Upper lobe of right lung (tissue), 1 donor: ENCODE data around the gene PGC. TPM values are rescaled to one million over a fixed set of nuclear protein-coding genes. Genes with fewer than 3 reads are reported as not detected.

Experiments used
- ATAC-seq: fragments of 200-7000 bp; cut with Tn5 transposase; one replicate; pipeline ENCODE4 v1.9.1; 2020; ENCODE audit warnings: mild to moderate bottlenecking, moderate library complexity
- DNase-seq: peaks from one replicate; pipeline ENCODE4 v3.0.0-alpha.2; 2020
- H3K27ac ChIP-seq: fragments of 200-600 bp; one replicate; pipeline ENCODE4 v1.8.0; 2022
- H3K27me3 ChIP-seq: fragments of 200-600 bp; one replicate; pipeline ENCODE4 v1.8.0; 2022; ENCODE audit warnings: mild to moderate bottlenecking
- H3K36me3 ChIP-seq: fragments of 200-600 bp; one replicate; pipeline ENCODE4 v1.8.0; 2022
- H3K4me1 ChIP-seq: fragments of 200-600 bp; one replicate; pipeline ENCODE4 v1.8.0; 2022
- H3K4me3 ChIP-seq: fragments of 200-600 bp; one replicate; pipeline ENCODE4 v1.8.0; 2022; ENCODE audit warnings: mild to moderate bottlenecking
- H3K9me3 ChIP-seq: fragments of 200-600 bp; one replicate; pipeline ENCODE4 v1.8.0; 2022
- intact Hi-C: fragments of 100-400 bp; cut with DNase I; formaldehyde crosslinking; loops from one replicate; pipeline ENCODE4 v1.11.0; 2022
- total RNA-seq: library from RNA; stranded (reverse); fragmentation: NEBNext Ultra II Directional; extraction: Animal tissue kit (Norgen Biotek cat#: 25700); gene quantifications from one replicate; pipeline ENCODE4 v1.2.1, GENCODE V29; 2021
- TF ChIP-seq, protein P1 (sequence below): fragments of 200-600 bp; IDR thresholded peaks from one replicate; pipeline ENCODE4 v1.8.0; 2022; ENCODE audit warnings: antibody characterized with exemption
- donor health status: DM: no; HTN: yes; CAD: no; lungs with severe emphysema.

Gene PGC
- total RNA-seq, 1 donor from 2014 or later = 1,050 TPM

DNA sequence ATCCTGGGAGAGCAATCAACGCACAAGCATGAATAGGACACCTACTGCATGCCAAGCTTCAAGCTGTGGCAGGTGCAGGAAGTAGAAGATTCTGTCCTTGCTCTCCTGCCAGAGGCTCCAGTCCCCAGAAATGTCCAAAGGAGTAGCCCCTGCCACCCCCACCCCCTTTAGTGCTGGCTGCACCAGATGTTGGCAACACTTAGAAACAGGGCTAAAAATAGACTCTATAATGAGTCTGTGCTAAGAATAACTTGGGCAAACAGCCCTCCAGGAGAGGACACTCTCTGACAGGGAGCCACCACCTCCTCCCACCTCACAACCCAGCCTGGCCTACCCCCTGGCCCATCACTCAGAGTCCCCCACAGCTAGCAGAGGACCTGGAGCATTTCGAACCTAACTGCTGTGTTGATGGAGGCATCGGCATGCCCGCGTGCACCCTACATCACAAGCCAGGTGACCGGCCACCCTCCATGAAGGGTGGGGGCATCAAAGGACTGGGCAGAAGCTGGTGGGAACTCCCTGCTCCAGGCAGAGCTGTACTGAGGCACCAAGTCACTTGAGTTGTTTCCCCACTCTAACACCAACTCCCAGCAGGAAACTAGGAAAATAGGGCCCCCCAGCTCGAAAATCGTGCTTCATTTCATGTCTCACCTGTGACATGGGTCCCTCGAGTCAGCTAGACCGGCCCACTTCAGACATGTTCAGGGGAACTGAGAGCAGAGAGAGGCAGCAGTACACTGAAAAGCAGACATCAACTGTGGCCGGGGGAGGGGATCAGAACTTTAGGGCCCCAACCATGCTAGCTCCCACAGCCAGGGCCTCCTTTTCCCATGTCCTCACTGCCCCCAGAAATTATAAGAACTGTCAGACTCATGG is 30.4 kb downstream of the PGC start:
- Histone ChIP-seq H3K27me3 (no peaks in the 10 kb centered on the region), H3K36me3 (no peaks in the 10 kb centered on the region), H3K27ac (peak overlapping the region; percentile 1), H3K4me3 (no peak overlapping the region), H3K9me3 (no peaks in the 10 kb centered on the region), H3K4me1 (peaks cover 43% of the 10 kb centered on the region)
- ATAC-seq (no peak), DNase-seq (no peak)
- intact Hi-C loops = no loop called here
- TF ChIP-seq, protein P1, sequence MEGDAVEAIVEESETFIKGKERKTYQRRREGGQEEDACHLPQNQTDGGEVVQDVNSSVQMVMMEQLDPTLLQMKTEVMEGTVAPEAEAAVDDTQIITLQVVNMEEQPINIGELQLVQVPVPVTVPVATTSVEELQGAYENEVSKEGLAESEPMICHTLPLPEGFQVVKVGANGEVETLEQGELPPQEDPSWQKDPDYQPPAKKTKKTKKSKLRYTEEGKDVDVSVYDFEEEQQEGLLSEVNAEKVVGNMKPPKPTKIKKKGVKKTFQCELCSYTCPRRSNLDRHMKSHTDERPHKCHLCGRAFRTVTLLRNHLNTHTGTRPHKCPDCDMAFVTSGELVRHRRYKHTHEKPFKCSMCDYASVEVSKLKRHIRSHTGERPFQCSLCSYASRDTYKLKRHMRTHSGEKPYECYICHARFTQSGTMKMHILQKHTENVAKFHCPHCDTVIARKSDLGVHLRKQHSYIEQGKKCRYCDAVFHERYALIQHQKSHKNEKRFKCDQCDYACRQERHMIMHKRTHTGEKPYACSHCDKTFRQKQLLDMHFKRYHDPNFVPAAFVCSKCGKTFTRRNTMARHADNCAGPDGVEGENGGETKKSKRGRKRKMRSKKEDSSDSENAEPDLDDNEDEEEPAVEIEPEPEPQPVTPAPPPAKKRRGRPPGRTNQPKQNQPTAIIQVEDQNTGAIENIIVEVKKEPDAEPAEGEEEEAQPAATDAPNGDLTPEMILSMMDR = no peak

DNA sequence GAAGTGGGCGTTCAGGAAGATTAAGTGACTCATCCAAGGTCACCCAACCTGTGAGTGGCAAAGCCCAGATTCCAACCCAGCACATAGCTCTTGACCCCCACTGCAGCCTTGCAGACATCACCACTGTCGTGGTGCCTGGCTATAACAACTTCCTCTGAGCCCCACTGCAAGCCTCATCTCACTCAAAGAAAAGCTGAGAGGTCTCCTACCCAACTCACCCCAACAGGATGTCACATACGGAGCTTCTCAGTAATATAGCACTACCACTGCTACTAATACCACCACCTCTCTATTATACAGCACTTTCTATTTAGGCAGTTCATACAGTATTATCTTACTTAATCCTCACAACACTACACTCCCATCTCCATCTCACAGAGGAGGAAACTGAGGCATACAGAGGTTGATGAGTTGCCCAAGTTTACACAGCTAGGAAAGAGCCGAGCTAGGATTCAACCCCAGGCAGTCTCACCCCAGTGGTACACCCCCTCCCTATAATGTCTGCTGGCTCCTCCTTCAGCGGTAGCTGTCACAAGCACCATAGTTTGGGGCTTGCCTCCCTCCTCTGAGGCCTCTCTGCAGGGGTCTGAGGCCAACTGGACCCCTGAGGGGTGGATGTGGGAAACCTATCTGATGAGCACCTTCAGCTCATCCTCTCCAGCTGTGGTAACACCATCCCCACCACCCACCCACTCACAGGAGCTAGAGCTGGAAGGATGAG is 31.2 kb downstream of the PGC start:
- ATAC-seq = no peak
- H3K27me3 ChIP-seq = no peaks in the 10 kb centered on the region
- intact Hi-C loops = no loop called here
- H3K9me3 ChIP-seq = no peaks in the 10 kb centered on the region
- no peak overlapping the region for H3K4me3 ChIP-seq
- no peaks in the 10 kb centered on the region for H3K36me3 ChIP-seq
- no peak for DNase-seq
- H3K4me1 ChIP-seq = peaks cover 46% of the 10 kb centered on the region
- H3K27ac ChIP-seq = peak overlapping the region; percentile 1
- TF ChIP-seq, protein P1 = no peak

DNA sequence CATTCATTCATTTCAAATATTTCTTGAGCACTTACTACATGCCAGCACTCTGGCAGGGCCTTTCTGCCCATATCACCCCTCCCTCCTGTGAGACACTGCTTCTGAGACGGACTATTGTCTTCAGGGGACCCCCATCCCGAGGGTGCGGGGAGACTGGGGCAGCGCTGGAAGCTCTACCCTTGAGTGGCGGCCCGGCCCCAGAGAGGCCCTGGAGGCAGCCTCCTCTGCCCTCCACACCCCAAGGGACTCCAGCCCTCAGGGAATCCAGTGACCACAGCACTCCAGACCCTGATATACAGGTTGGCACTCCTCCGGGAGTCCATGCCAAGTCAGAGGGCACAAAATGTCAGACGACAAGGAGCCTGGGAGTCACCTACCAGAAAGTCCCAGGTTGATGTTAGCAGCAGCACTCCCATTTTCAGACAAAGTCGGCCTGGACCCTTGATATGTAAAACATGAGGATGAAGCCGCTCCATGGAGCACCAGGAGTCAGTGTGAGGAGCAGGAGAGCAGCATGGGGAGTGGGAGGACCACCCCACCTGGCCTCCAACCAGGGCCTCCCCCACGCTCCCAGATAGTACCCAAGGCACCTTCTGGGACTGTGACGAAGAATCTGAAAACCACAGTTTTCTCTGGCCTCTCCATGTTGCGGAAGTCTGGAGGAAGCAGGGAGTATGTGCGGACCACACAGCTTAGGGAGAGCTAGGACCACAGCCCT is 32.5 kb downstream of the PGC start:
- H3K4me3 ChIP-seq = no peak overlapping the region
- TF ChIP-seq, protein P1 = no peak
- intact Hi-C loops = no loop called here
- ATAC-seq (no peak), DNase-seq (no peak)
- no peaks in the 10 kb centered on the region for H3K27me3 ChIP-seq
- H3K27ac ChIP-seq = no peak overlapping the region
- H3K4me1 ChIP-seq = peaks cover 42% of the 10 kb centered on the region
- H3K9me3 ChIP-seq = no peaks in the 10 kb centered on the region
- no peaks in the 10 kb centered on the region for H3K36me3 ChIP-seq

DNA sequence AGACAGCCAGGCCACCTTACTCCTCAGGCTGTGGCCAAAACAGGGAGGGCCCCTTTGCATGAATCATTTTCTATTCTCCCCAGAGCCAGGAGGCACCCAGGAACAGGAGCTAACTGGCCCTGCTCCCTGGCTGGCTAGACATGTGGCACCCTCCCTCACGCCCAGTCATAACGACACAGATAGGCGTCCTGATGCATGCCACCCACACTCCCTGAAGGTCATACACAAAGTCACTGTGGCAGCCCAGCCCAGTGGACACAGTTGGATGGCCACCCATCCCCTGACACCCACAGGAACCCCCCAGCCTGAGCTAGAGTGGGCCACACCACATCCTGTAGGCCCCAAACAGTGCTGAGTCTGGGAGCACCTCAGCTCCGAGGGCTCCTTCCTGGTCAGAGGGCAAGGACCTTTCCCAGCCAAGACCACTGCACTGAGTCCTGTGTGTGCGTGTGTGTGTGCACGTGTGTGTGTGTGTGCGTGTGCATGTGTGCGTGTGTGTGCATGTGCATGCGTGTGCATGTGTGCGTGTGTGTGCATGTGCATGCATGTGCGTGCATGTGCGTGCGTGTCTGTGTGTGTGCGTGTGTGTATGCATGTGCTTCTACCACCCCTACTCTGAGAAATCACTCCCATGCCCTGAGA is 33.4 kb downstream of the PGC start:
- DNase-seq = no peak
- peak overlapping the region; percentile 70 for H3K27ac ChIP-seq
- H3K4me3 ChIP-seq = no peak overlapping the region
- no peaks in the 10 kb centered on the region for H3K27me3 ChIP-seq
- no peaks in the 10 kb centered on the region for H3K9me3 ChIP-seq
- H3K4me1 ChIP-seq = peaks cover 42% of the 10 kb centered on the region
- TF ChIP-seq, protein P1 = no peak
- ATAC-seq = no peak
- H3K36me3 ChIP-seq = no peaks in the 10 kb centered on the region
- intact Hi-C loops = no loop called here

DNA sequence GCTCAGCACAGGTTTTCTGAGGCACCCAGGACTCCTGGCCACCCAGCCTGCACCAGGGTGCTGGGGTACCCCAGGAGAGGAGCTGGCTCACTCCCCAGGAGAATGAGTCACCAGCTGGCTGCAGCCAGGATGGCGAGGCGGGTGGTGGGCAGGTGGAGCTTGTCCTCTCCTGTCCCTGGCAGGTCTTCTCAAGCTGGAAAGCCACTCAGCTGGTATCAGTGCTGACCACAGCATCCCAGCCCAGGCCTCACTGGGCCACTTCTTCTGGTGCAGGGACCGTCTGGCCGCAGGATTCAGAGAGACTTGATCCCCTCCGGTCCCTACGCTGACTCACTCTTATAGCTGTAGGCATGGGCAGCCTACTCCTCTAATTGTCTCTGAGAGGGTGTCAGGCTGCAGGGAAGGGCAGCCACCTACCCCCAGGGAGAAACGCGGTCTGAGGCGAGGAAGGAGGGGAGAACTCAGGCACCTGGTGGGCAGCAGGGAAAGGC is 34.0 kb downstream of the PGC start:
- Histone ChIP-seq H3K9me3 (no peaks in the 10 kb centered on the region), H3K4me3 (no peak overlapping the region), H3K36me3 (no peaks in the 10 kb centered on the region), H3K4me1 (peaks cover 46% of the 10 kb centered on the region), H3K27ac (peak overlapping the region; percentile 70), H3K27me3 (no peaks in the 10 kb centered on the region)
- TF ChIP-seq, protein P1 = no peak
- intact Hi-C loops = no loop called here
- DNase-seq (peak; percentile 87), ATAC-seq (peak; percentile 84)
